HG02943 (cell line): ENCODE results near the gene DLL1.
"Not testable (repeated sequence)": the region's sequence is repeated elsewhere in the genome, so short reads cannot be mapped to it uniquely, and the experiment has no call there.

ENCODE experiments used
- ATAC-seq: cut with Tn5 transposase; IDR thresholded peaks from one replicate; pipeline ENCODE4 v1.9.1; 2021; ENCODE audit warnings: mild to moderate bottlenecking, low read depth, moderate library complexity; ENCODE audit not compliant: unreplicated experiment

The DLL1 gene

DNA sequence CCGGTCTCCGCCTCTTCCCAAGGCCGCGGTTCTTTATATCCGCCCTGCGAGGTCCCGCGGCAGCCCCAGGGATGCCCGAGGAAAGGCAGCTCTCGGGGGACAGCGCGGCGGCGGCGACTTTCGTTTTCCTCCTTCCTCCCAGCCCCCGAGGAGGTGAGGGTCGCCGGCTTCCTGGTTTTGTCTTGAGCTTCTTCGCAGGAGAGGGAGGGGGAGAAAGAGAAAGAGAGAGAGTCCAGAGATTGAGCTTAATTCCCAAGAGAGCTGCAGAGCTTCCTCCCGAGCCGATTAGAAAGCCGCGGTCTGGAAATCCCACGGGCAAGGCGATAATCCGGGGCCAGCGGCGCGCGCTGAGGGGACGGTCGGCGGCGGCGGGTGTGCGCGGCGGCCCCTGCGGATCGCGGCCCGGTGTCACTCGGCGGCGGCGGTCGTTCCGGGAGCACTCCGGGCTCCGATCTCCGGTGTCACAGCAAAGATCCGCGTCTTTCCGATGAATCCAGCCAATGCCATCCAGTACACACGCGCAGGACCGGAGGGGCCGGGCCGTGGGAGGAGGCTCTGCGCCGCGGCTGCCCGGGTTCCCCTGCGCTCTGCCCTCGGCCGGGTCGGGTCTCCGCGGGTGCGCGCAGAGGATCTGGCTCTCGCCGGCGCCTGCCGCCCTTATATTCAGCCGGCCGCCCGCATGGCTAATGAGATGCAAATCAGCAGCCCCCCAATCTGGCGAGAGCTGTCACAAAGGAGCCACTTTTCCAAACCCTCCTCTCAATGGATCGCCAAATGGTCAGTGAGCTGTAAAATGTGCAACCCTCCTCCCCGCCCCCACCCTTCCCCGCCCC lies at the start of gene DLL1:
Gene DLL1 (minus strand): TSS at position 783 of the 833 bp plus-strand sequence. CDS start 939 bp downstream, outside the sequence.
- no peak for ATAC-seq

GRCh38 chr6:170335199-170335598 lies 44.3 kb upstream of the DLL1 start:
- ATAC-seq, result not testable (repeated sequence)

DNA sequence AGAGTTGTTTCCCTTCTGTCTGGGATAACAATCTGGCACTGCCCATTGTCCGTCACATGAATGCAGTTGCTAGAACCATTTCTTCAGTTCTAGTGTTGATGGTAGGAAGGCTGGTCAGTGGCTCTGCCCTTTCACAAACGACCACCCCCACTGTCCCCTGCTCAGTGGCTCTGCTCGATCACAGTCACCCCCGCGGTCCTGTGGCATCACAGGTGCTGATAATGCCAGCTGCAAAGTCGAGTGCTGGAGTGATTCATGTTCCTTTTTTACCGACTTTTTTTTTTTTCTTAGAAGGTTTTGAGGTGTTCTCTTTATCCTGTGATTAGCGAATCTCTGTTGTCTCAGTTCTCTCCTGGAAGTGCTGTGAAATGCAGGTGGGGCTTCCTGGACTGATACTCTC lies 38.4 kb upstream of the DLL1 start:
- no peak for ATAC-seq

DNA sequence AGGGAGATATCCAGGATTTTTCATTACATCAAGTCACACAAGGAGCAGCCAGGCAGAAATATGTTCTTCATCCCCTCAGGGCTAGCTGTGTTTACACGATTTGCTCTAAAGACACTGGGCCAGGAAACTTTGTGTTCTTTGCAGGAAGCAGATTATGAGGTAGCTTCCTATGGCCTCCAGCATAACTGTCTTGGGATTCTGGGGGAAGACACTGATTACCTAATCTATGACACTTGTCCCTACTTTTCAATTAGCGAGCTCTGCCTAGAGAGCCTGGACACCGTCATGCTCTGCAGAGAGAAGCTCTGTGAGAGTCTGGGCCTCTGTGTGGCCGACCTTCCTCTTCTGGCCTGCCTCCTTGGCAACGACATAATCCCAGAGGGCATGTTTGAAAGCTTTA lies 26.8 kb upstream of the DLL1 start:
- no peak for ATAC-seq

- no peak for ATAC-seq
Observed at GRCh38 chr6:170317076-170317475, 26.2 kb upstream of the DLL1 start.

GRCh38 chr6:170316071-170316470 lies 25.2 kb upstream of the DLL1 start:
- no peak for ATAC-seq

GRCh38 chr6:170314983-170315382 lies 24.1 kb upstream of the DLL1 start:
- no peak for ATAC-seq

DNA sequence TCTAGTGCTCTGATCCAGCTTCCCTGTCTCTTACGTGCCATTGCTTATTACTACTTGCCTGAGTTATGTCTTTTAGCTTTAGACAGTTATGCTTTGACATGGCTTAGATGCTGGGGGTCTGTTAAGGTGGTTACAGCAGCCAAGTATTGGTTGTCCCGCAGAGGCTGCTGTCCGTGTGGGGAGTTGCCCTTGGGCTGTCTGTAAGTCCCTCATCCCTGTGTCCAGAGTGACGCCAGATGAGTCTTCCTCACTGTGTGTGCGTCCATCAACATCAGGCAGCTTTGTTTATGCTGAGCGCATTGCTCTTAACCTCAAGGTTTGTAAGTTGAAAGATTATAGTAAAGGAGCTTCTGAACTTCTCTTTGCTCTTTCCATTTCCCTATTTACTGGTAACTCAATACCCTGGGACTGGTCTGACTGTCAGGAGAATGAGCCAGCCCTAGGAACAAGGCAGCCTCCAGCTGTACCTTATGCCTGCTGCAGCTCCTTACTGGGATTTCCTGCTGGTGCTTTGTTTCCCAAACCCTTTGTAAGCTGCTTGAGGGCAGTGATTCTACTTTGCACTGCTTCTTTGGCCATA lies 22.9 kb upstream of the DLL1 start:
- ATAC-seq, result no peak

GRCh38 chr6:170312876-170313275 lies 22.0 kb upstream of the DLL1 start:
- ATAC-seq, result no peak

GRCh38 chr6:170311696-170312095 lies 20.8 kb upstream of the DLL1 start:
- ATAC-seq, result no peak

DNA sequence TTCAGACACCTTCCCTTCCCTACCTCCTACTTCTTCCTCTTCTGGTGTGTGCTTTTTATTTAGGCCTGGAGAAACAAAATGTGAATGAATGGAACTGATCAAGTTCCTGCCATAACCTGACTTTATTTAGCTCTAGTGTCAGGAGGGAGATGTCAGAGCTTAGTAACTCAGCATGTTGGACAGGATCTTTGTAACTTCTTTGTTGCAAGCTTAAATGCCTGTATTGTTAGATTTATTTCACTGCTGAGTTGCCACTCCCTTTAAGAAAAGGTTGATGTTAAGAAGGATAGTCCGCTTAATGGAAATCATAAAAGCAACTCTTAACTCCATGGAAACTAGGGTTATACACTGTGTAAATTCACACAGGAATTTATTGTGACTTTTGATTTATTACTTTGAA lies 17.9 kb upstream of the DLL1 start:
- no peak for ATAC-seq

DNA sequence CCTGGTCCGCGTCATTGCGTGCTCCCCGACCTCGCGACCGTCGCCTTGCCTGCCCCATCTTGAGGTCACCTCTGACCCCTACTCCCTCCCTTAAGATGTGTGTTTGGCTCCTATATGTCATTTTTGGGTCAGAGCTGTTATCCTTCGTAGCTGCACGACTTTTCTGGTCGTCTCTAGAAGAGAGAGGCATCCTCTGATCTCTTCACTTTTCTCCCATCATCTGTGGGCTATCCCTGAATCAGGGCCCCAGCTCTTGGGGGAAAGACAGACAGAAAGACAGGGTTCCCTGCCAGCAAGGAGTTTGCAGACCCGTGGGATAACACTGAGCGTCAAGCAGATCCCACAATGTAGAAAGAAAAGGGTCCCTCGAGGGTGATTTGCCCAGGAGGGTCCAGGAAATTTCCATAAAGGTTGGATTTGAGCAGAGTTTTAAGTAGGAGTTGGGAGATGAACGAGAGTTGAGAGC lies 16.2 kb upstream of the DLL1 start:
- ATAC-seq, result no peak

DNA sequence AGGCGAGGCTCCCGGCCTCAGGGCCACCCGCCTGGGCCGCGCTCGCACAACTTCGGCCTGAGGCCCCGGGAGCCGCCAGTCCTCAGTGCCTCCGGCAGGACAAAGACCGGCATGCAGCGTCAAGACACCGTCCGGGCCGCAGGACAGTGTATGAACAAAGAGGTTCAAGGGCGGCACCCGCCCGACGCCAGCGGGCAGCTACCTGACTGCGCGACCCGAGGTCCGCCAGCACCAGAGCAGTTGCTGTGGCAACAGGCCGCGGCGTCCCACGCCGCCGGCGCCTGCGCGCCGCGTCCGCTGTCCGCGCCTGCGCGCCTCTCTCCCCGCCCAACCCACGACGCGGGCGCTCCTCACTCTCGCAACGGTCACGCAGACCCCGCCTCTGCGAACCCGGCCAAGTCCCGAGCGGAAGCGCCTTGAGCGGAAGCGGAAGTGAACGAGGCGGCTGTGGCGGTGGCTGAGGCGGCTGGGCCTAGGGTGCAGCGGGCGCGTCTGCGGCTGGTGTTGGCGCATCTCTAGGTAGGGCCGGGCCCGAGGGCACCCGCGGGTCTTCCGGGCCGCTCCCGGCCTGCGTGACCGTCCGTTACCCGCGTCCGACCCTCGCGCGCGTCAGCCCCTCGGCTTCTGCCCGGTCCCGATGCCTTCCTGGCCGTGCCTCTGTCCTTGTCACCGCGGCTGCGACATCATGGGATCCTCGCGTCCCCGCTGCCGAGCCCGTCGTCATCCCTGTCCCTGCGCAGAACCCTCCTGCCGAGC lies 15.6 kb upstream of the DLL1 start, which contains the start of gene FAM120B:
Gene FAM120B (plus strand): TSS at position 435 of the 756 bp plus-strand sequence. CDS start 10,633 bp downstream, outside the sequence.
- ATAC-seq, result peak; percentile 93

DNA sequence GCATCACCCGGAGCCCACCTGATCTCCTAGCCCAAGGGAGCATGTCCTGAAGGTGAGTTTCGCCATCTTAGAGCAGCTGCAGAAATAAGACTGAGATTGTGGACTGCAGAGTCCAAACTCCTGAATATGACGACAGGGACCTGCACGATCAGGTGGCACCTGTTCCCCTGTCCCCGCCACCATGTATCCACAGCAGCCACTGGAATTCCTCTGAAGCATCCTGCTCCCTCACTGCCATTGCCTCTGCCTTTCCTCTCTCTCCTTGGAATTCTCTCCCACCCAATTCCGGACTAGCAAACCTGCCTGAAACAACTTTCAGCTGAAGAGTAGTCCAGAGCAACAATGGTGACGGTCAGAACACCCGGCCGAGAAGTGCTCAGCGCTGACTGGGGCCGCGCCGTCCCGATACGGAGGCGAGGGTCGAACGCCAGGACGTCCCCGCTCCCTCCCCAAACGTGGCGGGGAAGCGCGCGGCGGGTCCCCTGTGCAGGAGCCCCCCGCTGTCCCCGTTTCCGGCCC lies 15.0 kb upstream of the DLL1 start:
- ATAC-seq, result peak; percentile 22

DNA sequence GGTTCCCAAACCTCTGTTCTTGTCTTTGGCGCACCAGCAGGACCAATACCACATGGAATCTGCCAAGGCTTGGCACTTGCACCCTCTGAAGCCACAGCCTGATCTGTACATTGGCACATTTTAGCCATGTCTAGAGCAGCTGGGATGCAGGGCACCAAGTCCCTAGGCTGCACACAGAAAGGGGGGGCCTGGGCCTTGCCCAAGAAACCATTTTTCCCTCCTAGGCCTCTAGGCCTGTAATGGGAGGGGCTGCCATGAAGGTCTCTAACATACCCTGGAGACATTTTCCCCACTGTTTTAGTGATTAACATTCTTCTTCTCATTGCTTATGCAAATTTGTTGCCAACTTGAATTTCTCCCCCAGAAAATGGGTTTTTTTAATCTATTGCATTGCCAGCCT lies 10.3 kb upstream of the DLL1 start:
- ATAC-seq, result no peak

GRCh38 chr6:170298688-170299087 lies 7.8 kb upstream of the DLL1 start:
- ATAC-seq, result no peak

DNA sequence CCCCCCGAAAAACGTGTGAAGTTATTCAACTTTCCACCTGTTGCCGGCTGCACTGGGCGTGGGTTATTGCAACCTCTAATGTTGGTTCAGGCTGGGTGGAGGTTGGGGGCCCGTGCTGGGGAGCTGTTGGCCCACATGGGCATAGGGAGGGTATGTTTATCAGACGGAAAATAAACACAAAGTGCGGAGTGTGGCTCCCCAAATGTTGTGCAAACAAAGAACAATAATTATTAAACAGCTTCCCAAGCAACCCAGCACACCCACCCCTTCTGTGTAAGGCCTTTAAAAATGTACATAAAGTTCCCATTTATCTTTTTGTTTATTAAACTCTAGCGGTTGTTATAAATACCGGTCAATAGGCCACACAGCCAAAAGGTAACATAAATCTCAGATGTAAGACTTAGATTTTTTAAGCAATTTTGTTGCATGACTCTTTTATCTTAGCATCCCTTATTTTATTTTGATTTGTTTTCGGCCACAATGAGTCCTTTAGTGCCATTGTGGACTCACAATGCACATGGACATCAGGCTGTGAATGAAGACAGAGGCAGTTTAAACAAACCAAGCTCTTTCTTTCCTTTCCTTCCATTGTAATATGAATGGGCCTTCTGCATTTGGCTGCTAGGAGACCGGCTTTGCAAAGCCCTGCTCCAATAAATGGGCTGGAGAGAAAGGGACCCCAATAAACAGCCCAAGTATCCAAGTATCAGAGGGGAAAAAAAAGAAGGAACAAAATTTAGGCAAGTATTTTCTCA lies 6.9 kb upstream of the DLL1 start:
- ATAC-seq, result no peak

DNA sequence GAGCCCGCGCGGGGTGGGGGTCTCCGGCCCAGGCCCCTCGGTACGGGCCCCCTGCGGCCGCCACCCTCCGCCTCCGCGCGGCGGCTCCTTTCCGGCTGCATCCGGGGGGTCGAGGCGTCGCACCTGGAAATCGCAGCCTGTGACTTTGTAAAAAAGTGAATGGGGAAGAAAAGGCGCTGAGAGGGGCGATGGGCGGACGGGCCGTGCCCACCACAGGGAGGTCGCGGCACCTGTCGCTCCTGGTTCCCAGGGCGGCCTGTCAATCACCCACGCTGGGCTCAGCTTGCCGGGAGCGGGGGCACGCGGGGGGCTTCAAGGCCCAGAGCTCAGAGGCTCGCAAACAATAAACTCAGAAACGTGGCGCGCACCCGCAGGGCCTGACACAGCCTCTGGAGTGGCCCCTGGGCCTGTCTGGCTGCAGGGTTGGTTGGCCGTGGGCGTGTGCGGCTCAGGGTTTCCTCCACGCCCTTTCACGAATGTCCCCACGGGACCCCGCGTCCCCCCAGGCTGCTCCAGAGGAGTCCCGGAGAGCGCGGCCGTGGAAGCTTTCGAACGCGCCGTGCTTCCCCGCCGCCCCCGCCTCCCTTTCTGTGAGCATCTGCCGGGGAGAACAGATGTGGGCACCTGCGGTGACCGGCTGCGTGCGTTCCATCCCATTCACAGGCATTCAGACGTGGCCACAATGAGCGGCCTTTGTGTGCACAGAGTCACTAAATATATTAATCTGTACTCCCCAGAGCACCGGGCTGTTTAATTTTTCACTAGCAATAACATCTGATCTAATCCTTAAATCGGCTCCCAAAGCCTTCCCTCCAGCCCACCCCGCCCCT lies 6.1 kb upstream of the DLL1 start:
- no peak for ATAC-seq

- ATAC-seq, result no peak
Observed at GRCh38 chr6:170296423-170296745, 5.5 kb upstream of the DLL1 start.
